SK-N-SH (cell line): Measurements from ENCODE around the gene MIDN.

Source experiments
- CHD2 ChIP-seq: fragments of 150-350 bp; IDR thresholded peaks from 2 replicates; pipeline ENCODE4 v1.6.1; 2018; ENCODE audit warnings: low read length; ENCODE audit not compliant: partially characterized antibody
- FOXJ3 ChIP-seq: sonication (generic); formaldehyde crosslinking; IDR thresholded peaks from 2 replicates; pipeline ENCODE4 v1.5.1; 2020; ENCODE audit warnings: mild to moderate bottlenecking, missing genetic modification reagents
- GABPA ChIP-seq: IDR thresholded peaks from 2 replicates; pipeline ENCODE4 v1.4.0; 2012; ENCODE audit warnings: low read depth, mild to moderate bottlenecking
- NFIC ChIP-seq: IDR thresholded peaks from 2 replicates; pipeline ENCODE4 v1.4.0; 2012; ENCODE audit warnings: borderline replicate concordance
- POLR2AphosphoS5 ChIP-seq: IDR thresholded peaks from 2 replicates; pipeline ENCODE4 v1.6.1; 2012; ENCODE audit warnings: low read depth, low read length
- RCOR1 ChIP-seq: fragments of 150-350 bp; IDR thresholded peaks from 2 replicates; pipeline ENCODE4 v1.6.1; 2017; ENCODE audit warnings: antibody characterized with exemption, low read length

DNA sequence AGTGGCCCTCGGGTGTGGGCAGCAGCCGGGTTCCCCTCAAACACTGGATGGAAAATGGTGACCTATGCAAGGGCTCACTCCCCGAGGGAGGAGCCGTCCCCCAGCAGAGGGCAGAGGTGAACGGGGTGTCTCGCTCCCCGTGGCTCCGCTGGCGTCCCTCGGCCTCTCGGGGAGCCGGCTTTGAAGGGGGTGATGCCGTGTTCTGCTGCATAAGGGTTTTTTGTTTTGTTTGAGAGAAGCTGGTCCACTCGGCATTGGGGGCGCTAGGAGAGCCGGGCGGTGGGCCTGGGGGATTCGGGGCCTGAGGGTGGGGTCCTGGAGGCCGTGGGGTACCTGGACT is 41.3 kb downstream of the MIDN start:
- TF ChIP-seq CHD2: no peak
- no peak for TF ChIP-seq GABPA
- TF ChIP-seq RCOR1: no peak
- TF ChIP-seq FOXJ3 (CRISPR knock-in tag): no peak
- no peak for TF ChIP-seq POLR2AphosphoS5
- TF ChIP-seq NFIC: no peak
